ENCODE results near the gene UBQLN4. TPM values are rescaled to one million over a fixed set of nuclear protein-coding genes. Genes with fewer than 3 reads are reported as not detected.

UBQLN4 gene
- total and polyA plus RNA-seq, 5 donors from 2014 or later: 4.4 to 19.1 (median 6.1) TPM

DNA sequence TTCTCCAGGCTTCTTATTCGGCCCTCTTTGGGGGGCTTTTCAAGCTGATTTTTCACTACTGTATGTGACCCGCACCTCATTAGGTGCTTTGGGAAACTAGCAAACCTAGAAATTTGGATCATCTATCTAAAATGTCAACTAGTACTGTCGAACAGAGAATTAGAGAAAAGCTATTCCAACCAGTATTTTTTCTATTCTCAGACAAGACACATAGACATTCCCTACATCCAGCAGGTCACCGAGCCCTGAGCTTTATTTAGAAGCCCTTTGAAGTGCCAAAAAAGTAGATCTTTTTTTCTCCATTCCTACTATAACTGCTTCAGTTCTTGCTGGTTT is 32.5 kb downstream of the UBQLN4 start:
- Mint-ChIP-seq H3K4me3 (peak overlapping the region; percentile 96 to 100 (median 99)), H3K27ac (peak overlapping the region; percentile 96 to 99 (median 98)), H3K4me1 (peaks cover 14 to 40% (median 22%) of the 10 kb centered on the region in 4 donors), H3K27me3 (peaks cover 5% of the 10 kb centered on the region), H3K36me3 (peaks cover 16% of the 10 kb centered on the region), H3K9me3 (no peaks in the 10 kb centered on the region)
- no peaks in the 10 kb centered on the region for H3K27me3 ChIP-seq (ENCODE audit: control insufficient read depth, insufficient read depth, low read length)
- H3K36me3 ChIP-seq (ENCODE audit: control insufficient read depth, insufficient read depth, low read length): peaks cover 11% of the 10 kb centered on the region
- H3K9me3 ChIP-seq (ENCODE audit: control insufficient read depth in 2 of 2, low read length in 2 of 2): no peaks in the 10 kb centered on the region
- H3K4me1 ChIP-seq (ENCODE audit: control insufficient read depth, insufficient read depth, low read length, poor library complexity, severe bottlenecking): peaks cover 14% of the 10 kb centered on the region
- H3K27ac ChIP-seq (ENCODE audit: insufficient read depth, low read length, poor library complexity, severe bottlenecking): peak overlapping the region; percentile 76
- peak overlapping the region; percentile 81 for H3K4me3 ChIP-seq (ENCODE audit: low read depth, low read length)
- no peak for ATAC-seq (ENCODE audit: low read depth in 2 of 2)
- DNase-seq: no peak

DNA sequence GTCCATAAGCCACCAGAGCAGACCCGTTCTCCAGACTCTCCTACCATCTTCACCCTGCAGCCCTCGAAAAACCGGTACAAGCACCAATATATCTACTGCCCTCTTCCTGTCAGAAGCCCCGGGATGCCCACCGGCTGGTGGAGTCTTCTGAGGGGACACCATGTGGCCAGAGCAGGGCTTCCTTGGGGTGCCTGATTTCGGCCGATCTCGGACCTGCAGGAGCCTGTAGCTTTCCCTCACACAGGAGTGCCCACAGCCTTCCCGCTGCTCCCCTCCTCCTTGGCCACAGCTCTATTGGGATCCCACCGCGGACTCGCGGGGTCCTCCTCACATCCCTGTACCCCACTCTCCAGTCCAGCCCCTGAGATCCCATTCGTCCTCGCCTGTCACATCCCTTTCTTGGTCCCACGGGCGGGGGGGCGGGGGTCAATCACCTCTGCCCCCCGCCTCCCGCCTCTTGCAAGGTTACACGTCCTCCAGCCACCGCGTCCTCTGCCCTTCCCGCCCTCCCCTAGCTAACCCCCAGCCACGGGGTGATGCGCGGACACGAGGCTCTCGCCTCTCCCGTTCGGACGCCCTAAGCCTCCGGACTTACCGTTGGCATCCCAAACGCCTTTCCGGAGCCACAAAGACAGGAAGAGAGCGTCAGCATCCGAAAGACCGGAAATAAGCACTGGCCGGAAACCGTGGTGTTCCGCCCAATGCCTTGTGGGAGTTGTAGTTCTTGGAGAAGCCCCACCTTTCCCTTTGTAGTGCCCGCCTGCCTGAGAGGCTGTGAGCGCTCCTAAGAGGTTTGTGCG is 33.1 kb downstream of the UBQLN4 start, which contains the start of gene SSR2:
Gene SSR2, minus strand, starts transcription at position 659 of the 800 bp plus-strand sequence. CDS start 784 bp downstream, outside the sequence.
- Mint-ChIP-seq H3K4me1 (peaks cover 14 to 36% (median 22%) of the 10 kb centered on the region in 4 donors), H3K36me3 (peaks cover 16% of the 10 kb centered on the region), H3K27ac (peak within 1 kb of the TSS; percentile 96 to 99 (median 98)), H3K4me3 (peak within 1 kb of the TSS; percentile 96 to 100 (median 99)), H3K9me3 (no peaks in the 10 kb centered on the region), H3K27me3 (peaks cover 5% of the 10 kb centered on the region)
- Histone ChIP-seq H3K27me3 (ENCODE audit: control insufficient read depth, insufficient read depth, low read length) (no peaks in the 10 kb centered on the region), H3K36me3 (ENCODE audit: control insufficient read depth, insufficient read depth, low read length) (peaks cover 11% of the 10 kb centered on the region), H3K27ac (ENCODE audit: insufficient read depth, low read length, poor library complexity, severe bottlenecking) (peak within 1 kb of the TSS; percentile 76), H3K4me1 (ENCODE audit: control insufficient read depth, insufficient read depth, low read length, poor library complexity, severe bottlenecking) (peaks cover 14% of the 10 kb centered on the region), H3K9me3 (ENCODE audit: control insufficient read depth in 2 of 2, low read length in 2 of 2) (no peaks in the 10 kb centered on the region), H3K4me3 (ENCODE audit: low read depth, low read length) (peak within 1 kb of the TSS; percentile 86)
- ATAC-seq (ENCODE audit: low read depth in 2 of 2) (peak; percentile 99), DNase-seq (peak; percentile 84 to 94 (median 87))

DNA sequence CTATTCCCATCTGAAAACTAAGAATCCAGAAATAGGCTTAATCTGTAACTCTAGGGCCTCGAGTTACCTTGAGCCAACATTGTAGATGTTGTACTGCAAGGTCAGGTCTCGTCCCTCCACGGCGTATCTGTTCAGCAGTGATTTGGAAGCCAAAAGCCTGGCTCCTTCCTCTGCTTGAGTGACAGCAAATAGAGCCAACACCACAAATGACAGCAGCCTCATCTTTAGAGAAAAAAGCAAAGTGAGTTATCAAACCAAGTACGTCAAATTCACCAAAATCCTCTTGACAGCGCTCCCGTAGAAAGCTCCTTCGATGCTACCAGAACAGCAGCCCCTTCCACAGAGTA is 33.7 kb downstream of the UBQLN4 start:
- Histone ChIP-seq H3K4me3 (ENCODE audit: low read depth, low read length) (peak overlapping the region; percentile 86), H3K27ac (ENCODE audit: insufficient read depth, low read length, poor library complexity, severe bottlenecking) (peak overlapping the region; percentile 76), H3K27me3 (ENCODE audit: control insufficient read depth, insufficient read depth, low read length) (no peaks in the 10 kb centered on the region), H3K9me3 (ENCODE audit: control insufficient read depth in 2 of 2, low read length in 2 of 2) (no peaks in the 10 kb centered on the region), H3K36me3 (ENCODE audit: control insufficient read depth, insufficient read depth, low read length) (peaks cover 13% of the 10 kb centered on the region), H3K4me1 (ENCODE audit: control insufficient read depth, insufficient read depth, low read length, poor library complexity, severe bottlenecking) (peaks cover 14% of the 10 kb centered on the region)
- no peak for DNase-seq
- Mint-ChIP-seq H3K9me3 (no peaks in the 10 kb centered on the region), H3K4me3 (peak overlapping the region; percentile 96 to 100 (median 99)), H3K27ac (peak overlapping the region; percentile 57 to 99 (median 96)), H3K36me3 (peaks cover 16% of the 10 kb centered on the region), H3K4me1 (peaks cover 14 to 36% (median 22%) of the 10 kb centered on the region in 4 donors), H3K27me3 (peaks cover 5% of the 10 kb centered on the region)
- ATAC-seq (ENCODE audit: low read depth in 2 of 2): no peak

DNA sequence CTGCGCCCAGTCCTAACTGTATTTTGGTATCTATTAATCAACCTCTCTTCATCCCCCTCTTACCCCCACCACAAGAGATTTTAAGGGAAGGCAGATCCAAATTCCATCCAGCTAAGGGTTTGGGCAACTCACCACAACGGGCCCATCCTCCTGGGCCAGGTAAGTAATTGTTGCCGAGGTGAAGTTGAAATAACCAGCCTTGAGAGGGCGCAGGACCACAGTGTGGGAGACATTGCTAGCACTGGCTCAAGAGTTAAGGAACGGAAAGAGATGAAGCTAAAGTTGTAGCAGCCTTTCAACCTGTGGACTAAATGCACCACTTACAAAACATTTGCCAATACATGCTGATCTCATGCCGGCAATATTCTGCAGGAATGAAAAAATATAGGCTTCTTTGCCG is 38.8 kb downstream of the UBQLN4 start:
- no peaks in the 10 kb centered on the region for H3K27me3 ChIP-seq (ENCODE audit: control insufficient read depth, insufficient read depth, low read length)
- ATAC-seq (ENCODE audit: low read depth in 2 of 2) (no peak), DNase-seq (no peak)
- peaks cover 3% of the 10 kb centered on the region for H3K4me1 ChIP-seq (ENCODE audit: control insufficient read depth, insufficient read depth, low read length, poor library complexity, severe bottlenecking)
- Mint-ChIP-seq H3K36me3 (peaks cover 45% of the 10 kb centered on the region), H3K27me3 (peaks cover under 1% of the 10 kb centered on the region), H3K27ac (peak overlapping the region in 1 of 3 donors; percentile 62), H3K4me3 (no peak overlapping the region), H3K4me1 (peaks cover 8 to 28% (median 21%) of the 10 kb centered on the region in 4 donors), H3K9me3 (no peaks in the 10 kb centered on the region)
- H3K27ac ChIP-seq (ENCODE audit: insufficient read depth, low read length, poor library complexity, severe bottlenecking): no peak overlapping the region
- no peak overlapping the region for H3K4me3 ChIP-seq (ENCODE audit: low read depth, low read length)
- H3K9me3 ChIP-seq (ENCODE audit: control insufficient read depth in 2 of 2, low read length in 2 of 2): no peaks in the 10 kb centered on the region
- peaks cover 59% of the 10 kb centered on the region for H3K36me3 ChIP-seq (ENCODE audit: control insufficient read depth, insufficient read depth, low read length)

DNA sequence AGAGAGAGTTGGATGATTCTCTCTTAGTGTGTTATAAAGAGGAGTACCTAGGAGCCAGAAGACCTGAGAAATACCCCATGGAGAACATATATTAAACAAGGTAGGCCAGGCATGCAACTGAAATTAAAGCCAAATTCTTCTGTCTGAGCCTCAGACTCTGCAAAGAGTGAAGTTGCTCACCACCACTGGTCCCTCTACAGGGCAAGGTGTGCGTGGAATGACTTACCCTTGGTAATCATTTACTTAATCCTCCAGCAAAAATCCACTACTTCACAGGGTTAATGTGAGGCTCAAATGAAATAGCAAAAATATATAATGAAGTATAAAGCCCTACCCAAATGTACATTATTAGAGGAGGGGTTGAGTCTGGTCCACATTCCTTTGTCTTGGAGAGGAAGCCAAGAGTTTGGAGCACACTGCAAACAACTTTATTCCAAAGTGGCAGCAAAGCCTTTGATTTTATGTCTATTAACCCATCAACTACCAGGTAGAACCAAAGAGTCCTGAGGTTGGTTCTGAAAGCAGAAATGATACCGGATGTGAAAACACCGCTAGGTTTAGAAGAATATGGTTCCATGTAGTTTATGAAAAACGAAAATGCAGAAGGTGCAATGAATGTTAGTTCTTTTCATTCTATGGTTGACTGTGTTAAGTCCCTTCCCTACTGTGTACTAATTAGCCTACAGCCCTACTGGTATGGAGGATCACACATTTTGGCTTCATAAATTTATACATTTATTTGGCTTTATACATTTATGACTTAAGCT is 41.4 kb downstream of the UBQLN4 start:
- Histone ChIP-seq H3K27ac (ENCODE audit: insufficient read depth, low read length, poor library complexity, severe bottlenecking) (no peak overlapping the region), H3K9me3 (ENCODE audit: control insufficient read depth in 2 of 2, low read length in 2 of 2) (no peaks in the 10 kb centered on the region), H3K4me3 (ENCODE audit: low read depth, low read length) (no peak overlapping the region), H3K36me3 (ENCODE audit: control insufficient read depth, insufficient read depth, low read length) (peaks cover 69% of the 10 kb centered on the region), H3K27me3 (ENCODE audit: control insufficient read depth, insufficient read depth, low read length) (no peaks in the 10 kb centered on the region), H3K4me1 (ENCODE audit: control insufficient read depth, insufficient read depth, low read length, poor library complexity, severe bottlenecking) (no peaks in the 10 kb centered on the region)
- peaks cover 43% of the 10 kb centered on the region for H3K36me3 Mint-ChIP-seq
- DNase-seq (no peak), ATAC-seq (ENCODE audit: low read depth in 2 of 2) (no peak)
- no peak overlapping the region for H3K4me3 Mint-ChIP-seq
- H3K27ac Mint-ChIP-seq: no peak overlapping the region
- no peaks in the 10 kb centered on the region for H3K9me3 Mint-ChIP-seq
- H3K27me3 Mint-ChIP-seq: no peaks in the 10 kb centered on the region
- peaks cover 5 to 17% (median 11%) of the 10 kb centered on the region in 4 donors for H3K4me1 Mint-ChIP-seq

DNA sequence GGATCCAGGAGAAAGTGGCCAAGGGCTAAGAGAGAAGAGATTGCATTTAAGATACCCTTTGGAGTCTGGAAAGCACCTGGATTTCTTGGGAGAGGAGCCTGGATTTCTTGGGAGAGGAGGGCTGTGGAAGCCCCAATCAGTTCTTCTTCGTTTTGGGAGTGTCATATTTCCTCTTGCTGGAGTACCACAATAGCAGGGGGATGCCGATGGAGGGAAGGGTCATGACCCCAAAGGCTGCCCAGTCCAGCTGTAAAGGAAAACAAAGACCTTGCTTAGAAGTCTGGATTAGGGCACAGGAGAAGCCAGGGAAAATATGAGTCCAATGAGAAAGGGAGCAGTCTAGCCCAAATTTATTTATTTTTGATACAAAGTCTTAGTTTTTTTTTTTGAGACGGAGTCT is 44.2 kb downstream of the UBQLN4 start:
- DNase-seq (no peak), ATAC-seq (ENCODE audit: low read depth in 2 of 2) (no peak)
- Histone ChIP-seq H3K9me3 (ENCODE audit: control insufficient read depth in 2 of 2, low read length in 2 of 2) (no peaks in the 10 kb centered on the region), H3K4me3 (ENCODE audit: low read depth, low read length) (no peak overlapping the region), H3K36me3 (ENCODE audit: control insufficient read depth, insufficient read depth, low read length) (peaks cover 61% of the 10 kb centered on the region), H3K27ac (ENCODE audit: insufficient read depth, low read length, poor library complexity, severe bottlenecking) (no peak overlapping the region), H3K27me3 (ENCODE audit: control insufficient read depth, insufficient read depth, low read length) (no peaks in the 10 kb centered on the region), H3K4me1 (ENCODE audit: control insufficient read depth, insufficient read depth, low read length, poor library complexity, severe bottlenecking) (peaks cover 10% of the 10 kb centered on the region)
- no peaks in the 10 kb centered on the region for H3K27me3 Mint-ChIP-seq
- no peak overlapping the region for H3K4me3 Mint-ChIP-seq
- H3K9me3 Mint-ChIP-seq: no peaks in the 10 kb centered on the region
- H3K36me3 Mint-ChIP-seq: peaks cover 35% of the 10 kb centered on the region
- no peak overlapping the region for H3K27ac Mint-ChIP-seq
- H3K4me1 Mint-ChIP-seq: peaks cover 0 to 21% (median 15%) of the 10 kb centered on the region in 4 donors

DNA sequence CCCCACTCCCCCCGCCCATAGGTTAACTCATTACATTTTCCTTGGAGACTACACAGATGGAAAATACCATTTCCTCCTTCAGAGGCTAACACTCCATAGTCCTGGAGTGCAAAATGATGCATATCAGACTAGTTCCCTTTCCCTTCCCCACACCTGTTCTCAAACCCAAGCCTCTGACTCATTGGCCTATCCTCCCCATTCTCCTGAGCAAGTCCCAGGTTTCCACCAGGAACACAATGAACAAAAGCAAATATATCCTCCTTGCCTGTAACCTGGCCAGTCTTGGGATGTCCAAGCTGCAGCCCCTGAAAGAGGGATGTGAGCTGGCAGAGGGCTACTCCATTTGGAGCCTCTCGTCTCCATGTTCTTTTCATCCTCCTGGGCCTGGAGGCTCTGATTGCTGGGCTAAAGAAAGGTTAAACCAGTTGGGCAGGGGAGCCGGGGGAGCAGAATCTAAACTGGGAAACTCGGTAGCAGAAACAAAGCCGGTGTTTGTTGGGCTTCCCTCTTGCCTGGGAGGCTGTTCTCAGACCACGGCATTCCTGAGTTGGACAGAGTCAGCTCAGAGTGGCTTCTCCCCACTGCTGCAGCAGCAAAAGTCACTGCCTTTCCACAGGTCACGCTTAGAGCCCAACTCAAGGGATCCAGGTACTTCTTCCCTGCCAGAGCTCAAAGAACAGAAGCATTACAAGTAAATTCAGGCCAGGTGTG is 46.8 kb downstream of the UBQLN4 start:
- Mint-ChIP-seq H3K36me3 (peaks cover 25% of the 10 kb centered on the region), H3K4me3 (no peak overlapping the region), H3K27me3 (no peaks in the 10 kb centered on the region), H3K27ac (no peak overlapping the region), H3K4me1 (peaks cover 0 to 18% (median 13%) of the 10 kb centered on the region in 4 donors), H3K9me3 (no peaks in the 10 kb centered on the region)
- H3K27me3 ChIP-seq (ENCODE audit: control insufficient read depth, insufficient read depth, low read length): no peaks in the 10 kb centered on the region
- DNase-seq (no peak), ATAC-seq (ENCODE audit: low read depth in 2 of 2) (no peak)
- no peaks in the 10 kb centered on the region for H3K9me3 ChIP-seq (ENCODE audit: control insufficient read depth in 2 of 2, low read length in 2 of 2)
- no peak overlapping the region for H3K27ac ChIP-seq (ENCODE audit: insufficient read depth, low read length, poor library complexity, severe bottlenecking)
- peaks cover 36% of the 10 kb centered on the region for H3K36me3 ChIP-seq (ENCODE audit: control insufficient read depth, insufficient read depth, low read length)
- H3K4me3 ChIP-seq (ENCODE audit: low read depth, low read length): no peak overlapping the region
- peaks cover 10% of the 10 kb centered on the region for H3K4me1 ChIP-seq (ENCODE audit: control insufficient read depth, insufficient read depth, low read length, poor library complexity, severe bottlenecking)
